NCI-H1048 (cell line): ENCODE data around the gene GPR55.

ENCODE experiments used
- DNase-seq: peaks from one replicate; lab custom pipeline; 2025; lab: John Stamatoyannopoulos, UW

GPR55 gene

GRCh38 chr2:230866756-230867523, 58.1 kb downstream of the GPR55 start:
- peak; percentile 11 for DNase-seq

GRCh38 chr2:230865766-230866755, 59.0 kb downstream of the GPR55 start:
- DNase-seq: peak; percentile 9

GRCh38 chr2:230865307-230865765, 59.7 kb downstream of the GPR55 start:
- DNase-seq: no peak

GRCh38 chr2:230864605-230865306, 60.3 kb downstream of the GPR55 start, which contains the start of gene ITM2C:
ITM2C (plus strand) TSS chr2:230864942; CDS start chr2:230865026, 84 bp downstream.
- peak; percentile 69 for DNase-seq

DNA sequence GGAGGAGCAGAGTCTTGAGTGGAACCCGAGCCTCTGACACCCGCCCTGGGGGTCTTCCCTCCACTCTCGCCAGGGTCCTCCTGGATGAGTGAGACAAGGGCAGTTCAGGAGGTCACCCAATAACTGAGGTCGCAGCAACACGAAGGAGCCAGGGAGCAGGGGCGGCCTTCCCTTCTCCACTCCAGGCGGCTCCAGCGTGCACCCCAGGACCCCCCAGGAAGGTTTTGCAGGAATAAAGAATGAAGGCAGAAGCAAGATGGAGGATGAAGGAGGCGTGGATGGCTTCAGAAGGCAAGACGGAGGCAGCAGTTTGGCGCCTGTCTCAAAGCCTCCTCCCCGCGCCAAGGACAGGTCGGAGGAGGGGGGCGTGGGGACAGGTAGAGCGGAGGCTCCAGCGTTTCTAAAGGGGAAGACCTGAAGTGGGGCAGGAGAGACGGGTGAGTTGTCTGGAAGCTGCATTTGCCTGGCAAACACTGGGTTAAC, 60.9 kb downstream of the GPR55 start:
- DNase-seq: no peak

DNA sequence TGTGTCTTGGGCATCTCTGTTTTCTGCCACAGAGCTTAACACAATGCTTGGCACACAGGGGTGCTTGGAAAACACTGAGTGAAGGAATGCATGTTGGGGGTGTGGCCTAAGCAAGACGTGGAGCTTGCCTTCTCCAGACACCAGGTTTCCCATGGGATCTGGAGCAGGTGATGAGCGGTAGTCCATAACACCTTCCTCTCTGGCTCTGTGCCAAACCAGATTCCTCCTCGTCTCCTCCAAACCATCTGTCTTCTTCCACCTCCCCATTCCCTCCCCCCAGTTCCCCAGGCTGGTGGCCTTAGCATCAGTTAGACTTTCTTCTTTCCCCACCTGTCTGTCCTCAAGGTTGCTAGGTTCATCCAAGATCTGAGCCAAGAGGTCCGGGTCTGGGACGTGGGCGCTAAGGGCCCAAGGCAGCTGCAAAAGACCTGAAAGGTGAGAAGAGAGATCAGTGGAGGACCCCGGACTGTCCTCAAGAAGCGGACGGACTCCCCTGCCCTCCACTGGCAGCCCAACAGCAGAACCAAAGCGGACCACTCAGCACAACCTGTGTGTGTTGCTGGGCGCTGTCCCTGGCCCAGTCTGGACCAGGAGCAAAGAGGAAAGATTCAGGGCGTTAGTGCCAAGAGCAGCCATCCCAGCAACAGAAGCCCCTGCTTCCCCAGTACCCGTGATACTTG, 61.5 kb downstream of the GPR55 start:
- no peak for DNase-seq

GRCh38 chr2:230863031-230863430, 62.0 kb downstream of the GPR55 start:
- DNase-seq: no peak

DNA sequence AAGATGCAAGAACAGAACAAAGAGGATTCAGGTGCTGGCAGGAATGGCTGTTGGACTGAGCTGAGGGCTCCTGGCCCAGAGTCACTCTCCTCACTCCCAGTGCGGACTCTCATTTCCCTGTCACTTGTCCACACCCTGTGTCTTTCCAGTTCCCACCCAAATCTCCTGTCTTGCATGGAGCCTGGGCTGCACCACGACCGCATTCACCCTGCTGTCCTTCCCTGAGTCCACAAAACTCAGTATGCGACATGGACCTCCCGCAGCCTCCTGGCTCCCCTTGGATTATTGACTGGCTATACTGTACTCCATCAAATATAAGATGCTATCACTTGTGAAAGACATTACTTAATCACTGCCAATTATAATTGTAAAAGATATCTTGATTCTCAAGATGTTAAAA, 62.8 kb downstream of the GPR55 start:
- DNase-seq: no peak

DNA sequence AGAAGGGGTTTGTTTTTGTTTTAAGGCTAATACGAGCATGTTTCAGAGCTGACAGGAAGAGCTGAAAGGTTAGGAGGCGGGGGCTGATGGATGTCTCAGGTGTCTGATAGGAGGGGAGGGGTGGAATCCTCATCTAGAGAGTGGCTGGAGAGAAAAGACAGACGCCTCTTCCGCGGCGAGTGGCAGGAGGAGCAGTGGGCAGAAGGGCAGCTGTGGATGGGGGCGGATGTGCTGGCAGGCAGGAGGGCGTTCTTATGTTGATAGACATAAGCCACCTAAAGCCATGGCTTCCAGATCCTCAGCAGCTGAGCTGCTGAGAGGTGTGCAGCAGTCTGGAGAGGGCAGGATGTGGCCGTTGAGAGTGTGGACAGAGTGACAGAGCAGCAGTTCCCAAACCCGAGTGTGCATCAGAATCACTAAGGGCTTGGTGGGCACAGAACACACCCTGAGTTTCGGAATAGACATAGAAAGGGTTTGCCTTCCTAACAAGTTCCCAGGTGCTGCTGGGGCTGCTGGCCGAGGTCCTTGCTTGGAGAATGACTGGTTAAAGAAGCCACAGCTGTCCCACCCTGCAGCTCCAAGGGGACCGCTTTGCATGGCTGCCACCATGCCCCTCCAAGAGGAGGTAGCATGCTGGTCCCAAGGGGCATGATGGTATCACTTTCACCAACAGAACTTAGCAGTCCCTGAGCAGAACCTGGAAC, 63.3 kb downstream of the GPR55 start:
- DNase-seq: no peak
